ENCODE measurements around the gene UHRF2. TPM values are rescaled to one million over a fixed set of nuclear protein-coding genes. Genes with fewer than 3 reads are reported as not detected.
A peak's percentile ranks its signal among the peaks of the same experiment; 100 is the strongest.

The UHRF2 gene
- total and polyA plus RNA-seq, 2 of the 4 experiments (the other 2 are of a cell fraction): 27.6 to 37.3 TPM

DNA sequence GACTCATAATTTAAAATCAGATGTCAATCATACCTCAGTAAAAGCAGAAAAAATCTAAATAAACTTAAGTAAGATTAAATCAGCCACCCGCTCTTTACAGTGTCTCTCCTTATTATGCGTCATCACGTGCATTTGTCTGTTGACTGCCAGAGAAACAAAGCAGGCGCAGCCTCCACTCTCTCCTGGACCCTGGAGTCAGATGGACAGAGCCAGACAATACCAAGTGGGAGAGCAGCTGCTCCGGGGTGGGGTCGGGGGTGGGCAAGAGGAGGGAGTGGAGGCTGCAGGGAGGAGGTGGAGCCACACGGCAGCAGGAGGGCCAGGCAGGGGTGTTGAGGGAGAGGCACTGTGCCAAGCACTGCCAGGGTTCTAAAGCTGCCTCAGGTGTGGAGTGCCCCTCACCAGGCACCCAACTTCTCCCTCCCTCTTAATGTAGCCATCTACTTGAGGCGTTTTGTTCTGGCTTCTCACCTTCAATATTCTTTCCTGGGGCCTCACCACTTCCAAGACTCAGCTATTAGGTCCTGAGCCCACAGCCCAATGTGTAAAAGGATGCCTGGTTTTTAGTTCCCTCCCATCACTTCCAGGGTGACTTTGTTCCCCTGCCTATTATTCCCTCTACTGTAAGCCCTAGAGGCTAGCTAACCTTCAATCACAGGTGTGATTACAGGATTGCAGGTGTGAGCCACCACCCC lies 136.3 kb downstream of the UHRF2 start:
- BruUV-seq (replicated peaks): no TSS peak
- no peak overlapping the region for H2BK5ac ChIP-seq (ENCODE audit: low read depth, low read length, poor library complexity, severe bottlenecking)
- dilution Hi-C loops (cut with HindIII; ENCODE audit: low sequenced_read_pairs, unreplicated experiment): no loop called here
- H3K56ac ChIP-seq (ENCODE audit: extremely low read depth, insufficient read depth, low read length): no peak overlapping the region
- no peak overlapping the region for H3K4ac ChIP-seq (ENCODE audit: low read depth, low read length)
- ChIA-PET CTCF (no interaction called here), POLR2A (ENCODE audit: unreplicated experiment) (no interaction called here)
- DNase-seq (no peak), ATAC-seq (ENCODE audit: low read depth) (no peak)
- H4K8ac ChIP-seq (ENCODE audit: low read depth in 2 of 2, low read length in 2 of 2): no peak overlapping the region
- no peak overlapping the region for H3K18ac ChIP-seq (ENCODE audit: low read depth, low read length)
- H3K14ac ChIP-seq (replicated peaks; ENCODE audit: low read depth, low read length): no peak overlapping the region
- H3K27ac ChIP-seq (ENCODE audit: insufficient read depth, low read length): no peak overlapping the region
- peaks cover 5% of the 10 kb centered on the region; the same call in 1 of the 2 replicates for H3K9me1 ChIP-seq (ENCODE audit: insufficient read depth, low read length)
- no peak for TF ChIP-seq POLR2A (IDR thresholded peaks at IDR 0.05; ENCODE audit: low read depth, low read length)
- TF ChIP-seq FOS (IDR thresholded peaks at IDR 0.05; ENCODE audit: low read depth, low read length): no peak
- TF ChIP-seq CEBPB (IDR thresholded peaks at IDR 0.05; ENCODE audit: low read depth, low read length): no peak
- TF ChIP-seq RFX5 (IDR thresholded peaks at IDR 0.05; ENCODE audit: low read depth, low read length): no peak
- TF ChIP-seq CHD1 (IDR thresholded peaks at IDR 0.05; ENCODE audit: low read depth, low read length): no peak
- TF ChIP-seq, protein P1, sequence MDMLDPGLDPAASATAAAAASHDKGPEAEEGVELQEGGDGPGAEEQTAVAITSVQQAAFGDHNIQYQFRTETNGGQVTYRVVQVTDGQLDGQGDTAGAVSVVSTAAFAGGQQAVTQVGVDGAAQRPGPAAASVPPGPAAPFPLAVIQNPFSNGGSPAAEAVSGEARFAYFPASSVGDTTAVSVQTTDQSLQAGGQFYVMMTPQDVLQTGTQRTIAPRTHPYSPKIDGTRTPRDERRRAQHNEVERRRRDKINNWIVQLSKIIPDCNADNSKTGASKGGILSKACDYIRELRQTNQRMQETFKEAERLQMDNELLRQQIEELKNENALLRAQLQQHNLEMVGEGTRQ (IDR thresholded peaks at IDR 0.05; ENCODE audit: low read depth, low read length): no peak
- TF ChIP-seq, protein P2, sequence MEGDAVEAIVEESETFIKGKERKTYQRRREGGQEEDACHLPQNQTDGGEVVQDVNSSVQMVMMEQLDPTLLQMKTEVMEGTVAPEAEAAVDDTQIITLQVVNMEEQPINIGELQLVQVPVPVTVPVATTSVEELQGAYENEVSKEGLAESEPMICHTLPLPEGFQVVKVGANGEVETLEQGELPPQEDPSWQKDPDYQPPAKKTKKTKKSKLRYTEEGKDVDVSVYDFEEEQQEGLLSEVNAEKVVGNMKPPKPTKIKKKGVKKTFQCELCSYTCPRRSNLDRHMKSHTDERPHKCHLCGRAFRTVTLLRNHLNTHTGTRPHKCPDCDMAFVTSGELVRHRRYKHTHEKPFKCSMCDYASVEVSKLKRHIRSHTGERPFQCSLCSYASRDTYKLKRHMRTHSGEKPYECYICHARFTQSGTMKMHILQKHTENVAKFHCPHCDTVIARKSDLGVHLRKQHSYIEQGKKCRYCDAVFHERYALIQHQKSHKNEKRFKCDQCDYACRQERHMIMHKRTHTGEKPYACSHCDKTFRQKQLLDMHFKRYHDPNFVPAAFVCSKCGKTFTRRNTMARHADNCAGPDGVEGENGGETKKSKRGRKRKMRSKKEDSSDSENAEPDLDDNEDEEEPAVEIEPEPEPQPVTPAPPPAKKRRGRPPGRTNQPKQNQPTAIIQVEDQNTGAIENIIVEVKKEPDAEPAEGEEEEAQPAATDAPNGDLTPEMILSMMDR (conservative IDR thresholded peaks at IDR 0.05; ENCODE audit: low read depth, low read length): no peak
- TF ChIP-seq SMC3 (IDR thresholded peaks at IDR 0.05; ENCODE audit: low read depth, low read length): no peak
- TF ChIP-seq, protein P3, sequence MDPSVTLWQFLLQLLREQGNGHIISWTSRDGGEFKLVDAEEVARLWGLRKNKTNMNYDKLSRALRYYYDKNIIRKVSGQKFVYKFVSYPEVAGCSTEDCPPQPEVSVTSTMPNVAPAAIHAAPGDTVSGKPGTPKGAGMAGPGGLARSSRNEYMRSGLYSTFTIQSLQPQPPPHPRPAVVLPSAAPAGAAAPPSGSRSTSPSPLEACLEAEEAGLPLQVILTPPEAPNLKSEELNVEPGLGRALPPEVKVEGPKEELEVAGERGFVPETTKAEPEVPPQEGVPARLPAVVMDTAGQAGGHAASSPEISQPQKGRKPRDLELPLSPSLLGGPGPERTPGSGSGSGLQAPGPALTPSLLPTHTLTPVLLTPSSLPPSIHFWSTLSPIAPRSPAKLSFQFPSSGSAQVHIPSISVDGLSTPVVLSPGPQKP (IDR thresholded peaks at IDR 0.05; ENCODE audit: borderline replicate concordance, low read depth, low read length): no peak
- no peak for TF ChIP-seq BHLHE40 (IDR thresholded peaks at IDR 0.05; ENCODE audit: low read depth, low read length)
- no peak for TF ChIP-seq RAD21 (IDR thresholded peaks at IDR 0.05; ENCODE audit: low read length)
- TF ChIP-seq MXI1 (IDR thresholded peaks at IDR 0.05; ENCODE audit: borderline replicate concordance, low read depth, low read length): no peak
- TF ChIP-seq NFE2L2 (IDR thresholded peaks at IDR 0.05; ENCODE audit: low read depth, low read length): no peak
- TF ChIP-seq MAFK (IDR thresholded peaks at IDR 0.05; ENCODE audit: low read depth, low read length): no peak
- TF ChIP-seq RCOR1 (IDR thresholded peaks at IDR 0.05; ENCODE audit: insufficient replicate concordance, low read length): no peak
- H3K9me3 ChIP-seq (ENCODE audit: control insufficient read depth, insufficient read depth, low read length): no peaks in the 10 kb centered on the region
- no peak overlapping the region for H3K4me3 ChIP-seq (ENCODE audit: insufficient read depth, low read depth, low read length)
- H4K20me1 ChIP-seq (ENCODE audit: insufficient read depth, low read length): peaks cover 7% of the 10 kb centered on the region
- H4K91ac ChIP-seq (ENCODE audit: insufficient read depth, low read depth, low read length): no peak overlapping the region
- H3K4me1 ChIP-seq (ENCODE audit: control insufficient read depth, insufficient read depth, low read length): peaks cover 9% of the 10 kb centered on the region
- no peak overlapping the region for H2BK15ac ChIP-seq (ENCODE audit: low read depth, low read length)
- no peak overlapping the region for H3K23ac ChIP-seq (ENCODE audit: low read depth, low read length)
- intact Hi-C loops (cut with micrococcal nuclease): no loop called here
- H3K27me3 ChIP-seq (ENCODE audit: control insufficient read depth, insufficient read depth, low read length): no peaks in the 10 kb centered on the region
- H2AFZ ChIP-seq (replicated peaks; ENCODE audit: low read length, poor library complexity): no peak overlapping the region
- in situ Hi-C loops (cut with MboI; ENCODE audit: low sequenced_read_pairs): no loop called here
- no peak overlapping the region for H4K5ac ChIP-seq (ENCODE audit: low read depth, low read length)
- no peak overlapping the region for H2BK120ac ChIP-seq (ENCODE audit: low read depth, low read length)
- no peak overlapping the region for H3K9ac ChIP-seq (ENCODE audit: low read depth, low read length)
- H3K79me1 ChIP-seq (ENCODE audit: low read depth in 1 of 2, low read length in 2 of 2): no peaks in the 10 kb centered on the region
- H2AK5ac ChIP-seq (ENCODE audit: low read depth, low read length): no peak overlapping the region; the same call in 1 of the 2 replicates
- no peak overlapping the region for H3K4me2 ChIP-seq (ENCODE audit: low read depth, low read length)
- H3K36me3 ChIP-seq (ENCODE audit: control insufficient read depth, insufficient read depth, low read length): no peaks in the 10 kb centered on the region
- H2AK9ac ChIP-seq (replicated peaks; ENCODE audit: low read depth, low read length, poor library complexity): no peak overlapping the region
- peak overlapping the region; percentile 3; the same call in 1 of the 2 replicates for H2BK20ac ChIP-seq (ENCODE audit: low read depth, low read length)
- WGBS, 2 experiments (ENCODE audit: extremely low coverage in 2 of 2, insufficient read length in 1 of 2): 40% methylated on average over 1 of the region's 8 CpGs; no CpG with 5 or more reads in 1 of the 2 experiments
